Stimulated activated CD8-positive, alpha-beta memory T cell treated with anti-CD3 and anti-CD28 coated beads, Interleukin-7, amount 100 ng/mL, for 4 hours (primary cell): ENCODE data around the gene EPHA3.

Experiments used
- DNase-seq, 2 donors: peaks; one replicate each; pipeline ENCODE4 v3.0.0-alpha.2; 2020; ENCODE audit warnings: low read depth in 2 of 2

EPHA3 gene

GRCh38 chr3:89107461-89108290 is at the start of gene EPHA3:
Gene EPHA3, plus strand, starts transcription at chr3:89107621. Its CDS starts 128 bp downstream, at chr3:89107749.
- no peak for DNase-seq

- no peak for DNase-seq
Measured at GRCh38 chr3:89058371-89058770, 49.0 kb upstream of the EPHA3 start.

DNA sequence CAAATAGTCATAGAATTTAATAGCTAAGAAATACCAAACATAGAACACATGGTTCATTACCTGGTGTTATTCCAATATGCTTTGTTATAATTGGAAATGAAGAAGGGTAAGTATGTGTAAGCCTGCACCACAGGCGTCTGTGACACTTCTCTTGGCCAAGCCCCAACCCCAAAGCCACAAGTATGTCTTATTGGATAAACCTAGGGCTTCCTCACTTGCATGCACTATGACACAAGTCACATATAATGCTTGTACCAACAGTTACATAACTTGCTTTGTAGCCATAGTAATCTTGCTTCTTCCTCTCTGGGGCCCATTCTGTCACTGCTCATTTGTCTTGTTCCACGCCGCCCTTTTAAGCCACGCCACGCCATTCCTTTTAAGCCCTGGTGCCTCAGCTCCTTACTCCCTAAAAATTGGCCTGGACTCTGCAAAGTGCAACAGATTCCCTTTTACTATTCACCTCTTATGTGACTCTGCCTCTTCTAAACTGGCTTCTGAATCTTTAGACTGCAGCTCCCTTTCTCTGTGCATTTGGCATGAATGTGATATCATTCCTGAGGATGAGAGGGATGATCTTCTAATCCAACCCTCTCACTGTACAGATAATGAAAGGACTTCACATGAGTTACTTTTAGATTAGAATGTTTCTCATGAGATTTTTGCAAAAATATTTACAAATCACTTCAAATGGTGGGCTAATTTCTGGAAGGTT is 48.1 kb upstream of the EPHA3 start:
- no peak for DNase-seq

DNA sequence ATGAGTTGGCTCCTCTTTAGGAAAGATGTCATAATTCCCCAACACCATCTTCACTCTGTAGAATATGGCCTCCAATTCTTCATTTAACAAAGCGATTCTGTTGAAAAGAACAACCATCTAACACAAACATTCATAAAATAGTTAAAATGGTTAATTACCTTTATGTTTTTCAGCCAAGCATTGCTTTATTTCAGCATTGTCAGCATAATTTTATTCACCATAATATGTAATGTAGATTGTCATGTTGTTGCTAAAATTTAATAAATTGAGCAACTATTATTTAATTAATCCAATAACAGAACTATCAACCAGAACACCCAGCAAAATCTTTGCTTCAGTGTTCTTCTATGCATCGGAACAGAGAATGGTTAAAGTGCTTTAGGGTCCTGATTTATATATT is 46.2 kb upstream of the EPHA3 start:
- no peak for DNase-seq

DNA sequence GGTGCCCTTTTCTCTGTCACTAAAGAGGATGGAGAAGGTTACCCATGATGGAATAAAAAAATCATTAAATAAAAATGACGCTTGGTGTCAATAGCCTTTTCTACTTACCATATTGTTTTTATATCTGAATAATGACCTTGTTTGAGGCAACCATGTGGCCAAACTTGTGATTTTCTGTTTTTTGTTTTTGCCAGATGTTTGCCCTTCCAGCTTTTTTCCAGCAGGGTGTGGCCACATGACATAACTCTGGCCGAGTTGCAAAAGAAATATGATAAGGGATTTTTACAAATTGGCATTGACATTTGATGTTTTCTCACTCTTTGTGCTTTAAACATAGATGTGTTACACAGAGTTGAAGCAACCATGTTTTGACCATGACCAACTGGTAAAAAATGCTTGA is 39.7 kb upstream of the EPHA3 start:
- no peak for DNase-seq

- no peak for DNase-seq
Measured at GRCh38 chr3:89072642-89073041, 34.8 kb upstream of the EPHA3 start.

GRCh38 chr3:89079944-89080343 is 27.5 kb upstream of the EPHA3 start:
- DNase-seq = no peak

DNA sequence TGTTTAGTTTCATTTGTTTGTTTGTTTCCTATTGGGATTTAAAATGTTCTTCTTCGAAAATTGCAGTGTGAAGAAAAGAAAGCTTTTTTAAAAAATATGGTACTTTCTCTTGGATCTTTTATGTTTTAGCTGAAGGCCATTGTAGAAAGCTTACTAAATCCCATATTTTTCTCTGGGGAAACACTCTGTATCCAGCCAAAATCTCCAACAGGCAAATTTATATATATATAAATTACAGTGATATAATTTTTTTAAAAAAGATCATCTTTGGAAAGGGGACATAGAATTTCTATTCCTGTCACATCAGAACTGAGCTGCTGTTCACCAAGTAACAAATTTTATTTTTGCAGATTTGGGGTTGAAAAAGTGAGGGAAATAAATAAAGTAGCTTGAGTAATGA is 19.6 kb upstream of the EPHA3 start:
- no peak for DNase-seq

GRCh38 chr3:89098173-89098572 is 9.2 kb upstream of the EPHA3 start:
- DNase-seq = no peak

DNA sequence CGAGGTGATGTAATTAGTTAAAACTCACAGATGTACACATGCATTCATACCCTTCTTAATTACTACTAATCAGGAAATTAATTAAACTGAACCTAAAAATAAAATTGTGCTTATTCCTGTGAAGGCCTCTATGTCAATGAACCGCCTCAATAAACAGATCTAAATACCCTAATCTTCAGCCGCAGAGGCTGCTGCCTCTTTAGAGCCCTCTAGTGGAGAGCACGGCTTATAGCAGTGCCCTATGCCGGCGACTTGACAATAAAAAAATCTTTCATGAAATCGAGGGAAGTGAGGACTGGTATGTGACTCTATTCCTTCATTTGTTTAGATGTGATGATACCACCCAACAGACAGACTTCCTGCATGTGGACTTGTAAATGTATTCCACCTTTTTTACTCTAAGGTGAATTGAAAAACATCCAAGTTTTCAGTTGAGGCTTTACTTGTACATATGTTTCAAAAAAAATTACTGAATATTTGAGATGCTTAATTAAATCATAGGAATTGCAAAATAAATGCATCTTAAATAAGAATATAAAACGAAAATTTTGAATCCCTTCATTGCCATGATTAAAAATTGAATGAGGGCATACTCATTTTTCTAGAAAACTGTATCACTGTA is 8.3 kb upstream of the EPHA3 start:
- DNase-seq = no peak

DNA sequence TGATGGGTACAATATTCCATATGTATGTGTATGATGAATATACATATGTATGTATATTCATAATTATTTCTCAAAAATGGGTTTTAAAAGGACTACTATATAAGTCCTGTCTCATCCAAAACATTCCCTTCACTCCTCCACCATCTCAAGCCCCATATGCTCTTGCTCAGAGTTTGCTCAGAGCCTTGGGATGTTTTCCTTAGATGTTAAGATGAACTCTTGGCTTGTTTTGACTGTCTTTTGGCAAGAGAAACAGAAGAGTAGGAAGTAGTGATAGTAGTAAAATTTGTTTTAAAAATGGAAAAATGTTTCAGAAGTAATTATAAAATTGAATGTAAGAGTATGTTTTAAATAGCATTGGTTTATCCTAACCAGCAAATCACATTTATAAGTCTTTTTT is 6.2 kb upstream of the EPHA3 start:
- no peak for DNase-seq

GRCh38 chr3:89101921-89102320 is 5.5 kb upstream of the EPHA3 start:
- DNase-seq = no peak

DNA sequence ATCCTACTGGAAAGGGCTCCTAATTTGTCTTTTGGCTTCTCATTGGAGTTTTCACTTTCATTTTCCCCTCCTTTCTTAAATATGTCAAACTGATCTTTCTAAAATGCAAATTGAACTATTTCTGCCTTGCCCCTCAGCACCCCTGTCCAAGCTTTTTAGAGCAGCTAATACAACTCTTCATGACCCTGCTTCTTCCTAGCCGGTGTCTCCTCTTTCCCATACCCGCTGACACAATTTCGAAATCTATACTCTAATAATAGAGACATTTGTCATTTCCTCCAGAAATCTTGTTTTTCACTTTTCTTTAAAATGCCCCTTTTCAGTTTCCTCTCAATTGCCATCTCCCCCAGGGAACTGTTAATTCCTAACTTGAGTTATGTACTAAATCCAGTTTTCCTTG is 2.9 kb upstream of the EPHA3 start:
- DNase-seq = no peak

GRCh38 chr3:89105503-89105902 is 1.9 kb upstream of the EPHA3 start:
- no peak for DNase-seq

DNA sequence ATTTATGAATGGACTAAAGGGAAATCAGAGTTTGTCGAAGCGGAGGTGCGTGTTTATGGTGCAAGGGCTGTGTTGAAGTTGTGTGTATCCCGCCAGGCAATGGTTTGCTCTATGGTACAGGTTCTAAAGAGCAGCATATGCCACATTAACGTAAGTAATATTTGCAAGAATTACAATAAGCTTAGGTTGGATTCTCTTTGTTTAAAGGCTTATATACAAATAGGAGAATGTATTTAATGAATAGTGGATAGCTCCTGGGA is 800 bp downstream of the EPHA3 start:
- no peak for DNase-seq

DNA sequence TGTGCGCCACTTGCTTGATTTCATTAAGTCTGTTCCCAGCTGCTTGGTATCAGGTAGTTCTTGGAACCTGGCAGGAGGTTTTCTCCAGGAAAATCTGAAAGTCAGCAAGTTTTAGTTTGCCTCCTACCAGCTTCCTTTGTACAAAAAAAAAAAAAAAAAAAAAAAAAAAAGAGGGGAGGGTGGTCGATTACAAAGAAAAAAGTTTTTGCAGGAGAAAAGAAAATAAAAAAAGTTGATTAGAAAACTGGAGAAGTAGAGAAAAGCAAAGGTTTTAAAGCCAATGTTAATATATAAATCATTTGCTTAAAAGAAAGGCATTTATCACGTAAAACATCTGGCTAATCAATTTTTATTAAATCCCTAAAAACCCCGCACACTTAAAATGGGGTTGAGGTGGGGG is 5.9 kb downstream of the EPHA3 start:
- DNase-seq = no peak

DNA sequence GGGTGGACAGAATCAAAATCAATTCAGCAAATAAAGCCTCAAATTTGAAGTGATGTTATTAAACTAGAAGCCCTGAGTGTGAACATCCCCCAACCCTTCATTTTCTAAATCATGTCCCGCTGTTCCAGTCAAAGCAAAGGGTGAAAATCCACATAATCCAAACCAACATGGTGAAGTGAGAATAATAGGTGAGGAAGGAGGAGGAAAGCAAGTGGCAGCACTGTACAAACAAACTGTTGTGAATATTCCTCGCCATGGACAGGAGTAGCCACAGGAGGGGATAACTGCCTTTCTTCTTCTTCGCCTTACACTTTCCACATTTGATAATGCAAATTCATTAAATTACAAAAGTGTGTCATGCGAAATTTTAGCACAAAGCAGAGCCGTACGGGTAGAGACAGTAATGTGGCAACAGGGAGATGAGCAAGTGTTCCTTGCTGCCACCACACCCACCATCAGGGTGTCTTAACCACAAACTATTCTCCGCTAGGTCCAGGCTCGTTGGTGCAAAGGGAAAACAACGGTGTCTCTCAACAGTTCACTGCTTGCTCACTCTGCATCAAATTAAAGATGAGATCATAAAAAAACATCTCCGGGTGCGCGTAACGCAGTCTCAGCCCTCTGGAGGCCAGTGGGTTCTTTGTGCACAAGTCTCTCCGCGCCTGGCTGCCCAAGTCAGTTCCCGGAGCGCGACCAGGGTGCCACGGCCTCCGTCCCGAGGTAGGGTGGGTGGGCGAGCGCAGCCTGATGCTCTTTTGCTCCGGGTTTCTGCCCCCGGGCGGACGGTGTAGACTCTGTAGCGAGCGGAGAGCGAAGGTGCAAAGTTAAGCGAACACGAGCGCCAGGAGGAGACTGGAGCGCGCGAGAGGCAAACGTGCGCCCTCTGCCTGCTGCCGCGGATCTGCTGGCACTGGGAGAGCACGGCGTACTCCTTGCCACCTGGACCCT is 6.7 kb downstream of the EPHA3 start:
- no peak for DNase-seq

DNA sequence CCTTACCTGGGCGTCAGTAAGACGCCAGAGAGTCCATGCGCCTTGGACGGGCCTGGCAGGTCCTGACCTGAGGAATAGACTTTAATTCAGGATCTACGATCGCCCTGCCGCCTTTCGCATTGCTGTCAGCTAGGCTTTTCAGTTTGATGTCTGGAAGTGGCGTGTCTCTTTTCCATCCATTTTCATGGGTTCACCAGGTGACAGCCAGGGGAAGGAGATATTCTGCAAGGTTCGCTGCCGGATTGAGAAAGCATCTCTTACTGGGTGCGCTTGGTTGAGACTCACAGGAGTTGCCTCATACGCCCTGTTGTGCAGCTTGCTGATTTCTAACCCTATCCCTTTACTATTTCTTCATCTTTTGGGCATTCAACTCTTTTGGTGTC is 7.4 kb downstream of the EPHA3 start:
- DNase-seq = no peak

GRCh38 chr3:89116476-89116875 is 9.1 kb downstream of the EPHA3 start:
- no peak for DNase-seq

- no peak for DNase-seq
Measured at GRCh38 chr3:89138048-89138447, 30.6 kb downstream of the EPHA3 start.

DNA sequence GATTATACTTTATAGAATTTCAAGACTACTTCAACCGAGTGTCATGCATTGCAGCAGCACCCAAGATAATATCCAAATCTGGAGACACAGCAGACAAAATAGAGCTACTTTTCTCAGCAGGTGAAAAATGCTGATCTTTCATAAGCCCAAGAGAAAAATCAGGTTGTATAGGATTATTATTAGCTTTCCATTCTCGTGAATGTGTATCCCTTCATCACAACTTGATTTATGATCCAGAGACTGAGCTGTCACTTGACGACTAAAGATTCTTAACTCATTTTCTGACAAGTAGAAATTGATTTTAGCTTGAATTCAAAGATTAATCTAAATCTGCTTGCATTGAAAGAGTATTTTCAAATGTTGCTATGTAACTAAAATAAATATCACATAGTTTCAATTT is 32.4 kb downstream of the EPHA3 start:
- no peak for DNase-seq

DNA sequence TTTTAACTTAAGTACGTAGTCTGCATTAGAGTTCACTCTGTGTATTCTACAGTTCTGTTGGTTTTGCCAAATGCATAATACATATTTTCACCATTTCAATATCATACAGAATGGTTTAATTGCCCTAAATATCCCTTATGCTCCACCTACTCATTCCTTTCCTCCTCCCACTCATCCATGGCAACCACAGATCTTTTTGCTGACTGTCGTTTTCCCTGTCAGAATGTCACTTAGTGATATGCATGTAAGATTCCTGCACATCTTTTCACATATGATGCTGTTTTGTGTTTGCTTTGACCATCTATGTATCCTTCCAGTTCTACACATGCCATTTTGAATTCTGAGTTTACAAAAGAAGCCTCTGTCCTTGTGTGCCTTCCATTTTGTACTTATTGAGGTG is 36.7 kb downstream of the EPHA3 start:
- no peak for DNase-seq
